A673 (cell line): ENCODE measurements around the gene TOE1. TPM values are rescaled to one million over a fixed set of nuclear protein-coding genes. Genes with fewer than 3 reads are reported as not detected.

Experiments used
- BruUV-seq: library from RNA; stranded (reverse); fragments of 400-500 nt; replicated peaks from 2 replicates; lab custom pipeline; 2021; lab: Mats Ljungman, UMichigan
- CTCF ChIA-PET: fragments of 300-600 bp; sonication (Branson Sonifier 250); formaldehyde crosslinking; loops from one replicate; lab custom pipeline; 2022; ENCODE audit warnings: antibody characterized with exemption; lab: Charles Lee
- POLR2A ChIA-PET: fragments of 300-600 bp; sonication (Branson Sonifier 250); formaldehyde crosslinking; loops from one replicate; lab custom pipeline; 2022; ENCODE audit warnings: antibody characterized with exemption; ENCODE audit not compliant: low non-redundant PET; lab: Charles Lee
- DNase-seq: peaks from one replicate; pipeline ENCODE4 v3.0.0-alpha.2; 2015; ENCODE audit warnings: low spot score
- H3K27ac ChIP-seq: fragments of 200-600 bp; sonication (generic); 2 replicates; pipeline ENCODE4 v1.5.1; 2016; ENCODE audit warnings: mixed run types, low read depth, mild to moderate bottlenecking, mixed read lengths, antibody characterized with exemption, low read length; ENCODE audit not compliant: poor library complexity, severe bottlenecking
- H3K27me3 ChIP-seq: fragments of 200-600 bp; sonication (generic); replicated peaks from 2 replicates; pipeline ENCODE4 v1.6.1; 2017; ENCODE audit warnings: mixed run types, low read depth, mild to moderate bottlenecking, mixed read lengths, antibody characterized with exemption, low read length; ENCODE audit not compliant: insufficient read depth, poor library complexity
- H3K36me3 ChIP-seq: fragments of 200-600 bp; sonication (generic); 2 replicates; pipeline ENCODE4 v1.6.1; 2016; ENCODE audit warnings: mixed run types, mild to moderate bottlenecking, mixed read lengths, antibody characterized with exemption, low read length; ENCODE audit not compliant: insufficient read depth, poor library complexity, severe bottlenecking
- H3K4me1 ChIP-seq: fragments of 200-600 bp; sonication (generic); 2 replicates; pipeline ENCODE4 v1.6.1; 2017; ENCODE audit warnings: mixed run types, mild to moderate bottlenecking, mixed read lengths, antibody characterized with exemption, low read length; ENCODE audit not compliant: insufficient read depth, poor library complexity, severe bottlenecking
- H3K4me3 ChIP-seq: fragments of 200-600 bp; sonication (generic); 2 replicates; pipeline ENCODE4 v1.5.1; 2016; ENCODE audit warnings: low read depth, mixed run types, mild to moderate bottlenecking, mixed read lengths, low read length; ENCODE audit not compliant: poor library complexity, severe bottlenecking
- H3K9me3 ChIP-seq: fragments of 200-600 bp; sonication (generic); 2 replicates; pipeline ENCODE4 v1.6.1; 2016; ENCODE audit warnings: mixed run types, low read depth, mild to moderate bottlenecking, mixed read lengths, antibody characterized with exemption, low read length; ENCODE audit not compliant: poor library complexity, severe bottlenecking
- CTCF ChIP-seq: fragments of 300-800, 200-600 bp; sonication (generic); conservative IDR thresholded peaks from 2 replicates; pipeline ENCODE4 v1.5.1; 2017; ENCODE audit warnings: low read depth, mild to moderate bottlenecking, antibody characterized with exemption, low read length, moderate library complexity, mixed read lengths
- EZH2 ChIP-seq: fragments of 200-600 bp; sonication (generic); IDR thresholded peaks from 2 replicates; pipeline ENCODE4 v1.6.1; 2017; ENCODE audit warnings: borderline replicate concordance, low read depth, mild to moderate bottlenecking, mixed read lengths, antibody characterized with exemption, low read length; ENCODE audit not compliant: poor library complexity, severe bottlenecking
- intact Hi-C: fragments of 100-400 bp; cut with micrococcal nuclease; formaldehyde crosslinking; loops from one replicate; pipeline ENCODE4 v1.10.0; 2022; ENCODE audit not compliant: unreplicated experiment
- total RNA-seq: library from RNA; stranded (reverse); gene quantifications from 2 replicates; pipeline ENCODE4 v1.2.3, GENCODE V29; 2021

Gene TOE1
- total RNA-seq, 1 experiment from 2014 or later = 20.6 TPM

- CTCF ChIA-PET = no interaction called here
- DNase-seq = no peak
- peak overlapping the region; percentile 52 for H3K4me3 ChIP-seq
These were observed 35.5 kb upstream of the TOE1 start for GRCh38 chr1:45304311-45305081.

GRCh38 chr1:45305231-45305630 lies 34.7 kb upstream of the TOE1 start:
- H3K27ac ChIP-seq = no peak overlapping the region
- no TSS peak for BruUV-seq
- POLR2A ChIA-PET = no interaction called here
- H3K9me3 ChIP-seq = no peaks in the 10 kb centered on the region
- no peak for DNase-seq
- H3K27me3 ChIP-seq = no peaks in the 10 kb centered on the region
- no peak overlapping the region for H3K4me3 ChIP-seq
- H3K4me1 ChIP-seq = peaks cover 11% of the 10 kb centered on the region
- intact Hi-C loops = loop anchor here (10.0 kb wide), 2 partner anchors 500 to 570 kb away; partner anchors contain the start of genes BTBD19, DYNLT4, KIF2C and PLK3
- no peak for TF ChIP-seq EZH2
- TF ChIP-seq CTCF = no peak
- CTCF ChIA-PET = no interaction called here
- no peaks in the 10 kb centered on the region for H3K36me3 ChIP-seq

More at GRCh38 chr1:45304311-45305081, 35.5 kb upstream of the TOE1 start:
- POLR2A ChIA-PET = no interaction called here
- H3K9me3 ChIP-seq = no peaks in the 10 kb centered on the region
- intact Hi-C loops = loop anchor here (5.0 to 10.0 kb wide), 4 partner anchors 188 to 570 kb away; partner anchors contain the start of genes BTBD19, DYNLT4, KIF2C and PLK3
- no peaks in the 10 kb centered on the region for H3K36me3 ChIP-seq
- no peaks in the 10 kb centered on the region for H3K27me3 ChIP-seq
- no TSS peak for BruUV-seq
- peaks cover 11% of the 10 kb centered on the region for H3K4me1 ChIP-seq
- H3K27ac ChIP-seq = peak overlapping the region; percentile 81
- TF ChIP-seq CTCF (no peak), EZH2 (no peak)

- BruUV-seq = no TSS peak
- intact Hi-C loops = loop anchor here (10.0 kb wide), 2 partner anchors 502 to 572 kb away; partner anchors contain the start of genes BTBD19, DYNLT4, KIF2C and PLK3
- no peak overlapping the region for H3K27ac ChIP-seq
- peaks cover 11% of the 10 kb centered on the region for H3K4me1 ChIP-seq
- CTCF ChIA-PET = interaction anchor here (0.6 kb wide), 1 partner anchor 274 kb away, joined by 8 read pairs; no protein-coding TSS in a partner anchor
- POLR2A ChIA-PET = no interaction called here
- H3K36me3 ChIP-seq = no peaks in the 10 kb centered on the region
- DNase-seq = no peak
- H3K9me3 ChIP-seq = no peaks in the 10 kb centered on the region
- TF ChIP-seq EZH2 (no peak), CTCF (no peak)
- H3K27me3 ChIP-seq = no peaks in the 10 kb centered on the region
- no peak overlapping the region for H3K4me3 ChIP-seq
These were observed 33.7 kb upstream of the TOE1 start for GRCh38 chr1:45306319-45306718.
